ENCODE data around the gene ENTHD1.

- TF ChIP-seq CTCF (IDR thresholded peaks at IDR 0.05 in 8 of 11, conservative IDR thresholded peaks at IDR 0.05 in 3 of 11) (no peak), POLR2A (IDR thresholded peaks at IDR 0.05) (no peak), POLR2AphosphoS5 (IDR thresholded peaks at IDR 0.05) (no peak)
Measured at GRCh38 chr22:39731481-39731880, 162.1 kb downstream of the ENTHD1 start.
